Nephron (organoid): ENCODE measurements around the gene CD38.
"Not testable (repeated sequence)": the region's sequence is repeated elsewhere in the genome, so short reads cannot be mapped to it uniquely, and the experiment has no call there.

ENCODE experiments used
- H3K27ac Mint-ChIP-seq, 3 experiments: 2 replicates each; pipeline ENCODE4 v1.8.0; 2020; ENCODE audit warnings: mixed read lengths in 3 of 3, mild to moderate bottlenecking in 2 of 3, moderate library complexity in 1 of 3
- H3K27me3 Mint-ChIP-seq: 2 replicates; pipeline ENCODE4 v1.8.0; 2021; ENCODE audit warnings: low read depth, mild to moderate bottlenecking, moderate library complexity, mixed read lengths
- H3K36me3 Mint-ChIP-seq: 2 replicates; pipeline ENCODE4 v1.8.0; 2020; ENCODE audit warnings: low read depth, mixed read lengths
- H3K4me1 Mint-ChIP-seq: 2 replicates; pipeline ENCODE4 v1.8.0; 2020; ENCODE audit warnings: mixed read lengths
- H3K4me3 Mint-ChIP-seq, 3 experiments: 2 replicates each; pipeline ENCODE4 v1.8.0; 2020; ENCODE audit warnings: mild to moderate bottlenecking in 3 of 3, mixed read lengths in 3 of 3, moderate library complexity in 2 of 3
- H3K9me3 Mint-ChIP-seq: 2 replicates; pipeline ENCODE4 v1.8.0; 2020; ENCODE audit warnings: mixed read lengths
- TF ChIP-seq, protein P1 (sequence below), 3 experiments: fragments of 200-600 bp; sonication (generic); IDR thresholded peaks; one replicate each; pipeline ENCODE4 v1.5.0; 2021; ENCODE audit warnings: antibody characterized with exemption in 3 of 3; ENCODE audit not compliant: unreplicated experiment in 3 of 3

Gene CD38

DNA sequence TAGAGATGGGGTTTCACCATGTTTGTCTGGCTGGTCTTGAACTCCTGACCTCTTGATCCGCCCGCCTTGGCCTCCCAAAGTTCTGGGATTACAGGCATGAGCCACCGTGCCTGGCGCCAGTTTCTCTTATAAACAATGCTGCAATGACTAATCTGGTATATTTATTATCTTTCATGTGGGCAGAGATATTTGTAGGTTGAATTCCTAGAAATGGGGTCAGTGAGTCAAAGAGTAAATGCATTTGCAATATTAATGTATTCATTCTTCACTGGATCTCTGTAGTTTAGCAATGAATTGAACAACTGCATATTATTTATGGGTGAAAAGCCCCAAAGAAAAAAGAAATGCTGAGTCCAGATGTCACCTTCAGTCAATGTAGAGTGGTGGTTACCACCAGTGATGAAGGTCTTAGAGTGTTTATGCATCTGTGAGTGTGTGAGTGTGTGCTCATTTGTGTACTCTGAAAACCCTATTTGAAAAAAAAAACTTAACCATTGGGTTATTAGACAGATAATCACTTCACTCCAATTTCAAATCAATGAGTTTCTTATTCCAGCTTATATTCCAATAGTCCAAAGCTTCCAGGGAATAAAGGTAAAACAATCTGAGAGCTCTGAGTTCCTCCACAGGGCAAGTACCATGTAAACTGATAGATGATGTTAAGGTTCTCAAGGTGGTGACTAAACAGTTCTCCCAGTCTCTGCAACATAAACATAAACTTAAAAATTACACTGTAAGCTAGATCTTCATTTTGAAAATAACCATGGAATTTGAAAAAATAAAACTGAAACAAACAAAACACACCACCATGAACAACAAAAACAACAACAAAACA lies 22.6 kb upstream of the CD38 start:
- Mint-ChIP-seq H3K4me1 (peaks cover 6% of the 10 kb centered on the region), H3K4me3 (no peak overlapping the region), H3K36me3 (no peaks in the 10 kb centered on the region), H3K27me3 (peaks cover 4% of the 10 kb centered on the region), H3K27ac (no peak overlapping the region), H3K9me3 (no peaks in the 10 kb centered on the region)
- TF ChIP-seq, protein P1, sequence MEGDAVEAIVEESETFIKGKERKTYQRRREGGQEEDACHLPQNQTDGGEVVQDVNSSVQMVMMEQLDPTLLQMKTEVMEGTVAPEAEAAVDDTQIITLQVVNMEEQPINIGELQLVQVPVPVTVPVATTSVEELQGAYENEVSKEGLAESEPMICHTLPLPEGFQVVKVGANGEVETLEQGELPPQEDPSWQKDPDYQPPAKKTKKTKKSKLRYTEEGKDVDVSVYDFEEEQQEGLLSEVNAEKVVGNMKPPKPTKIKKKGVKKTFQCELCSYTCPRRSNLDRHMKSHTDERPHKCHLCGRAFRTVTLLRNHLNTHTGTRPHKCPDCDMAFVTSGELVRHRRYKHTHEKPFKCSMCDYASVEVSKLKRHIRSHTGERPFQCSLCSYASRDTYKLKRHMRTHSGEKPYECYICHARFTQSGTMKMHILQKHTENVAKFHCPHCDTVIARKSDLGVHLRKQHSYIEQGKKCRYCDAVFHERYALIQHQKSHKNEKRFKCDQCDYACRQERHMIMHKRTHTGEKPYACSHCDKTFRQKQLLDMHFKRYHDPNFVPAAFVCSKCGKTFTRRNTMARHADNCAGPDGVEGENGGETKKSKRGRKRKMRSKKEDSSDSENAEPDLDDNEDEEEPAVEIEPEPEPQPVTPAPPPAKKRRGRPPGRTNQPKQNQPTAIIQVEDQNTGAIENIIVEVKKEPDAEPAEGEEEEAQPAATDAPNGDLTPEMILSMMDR (IDR thresholded peaks at IDR 0.05; ENCODE audit: unreplicated experiment in 3 of 3), result no peak

DNA sequence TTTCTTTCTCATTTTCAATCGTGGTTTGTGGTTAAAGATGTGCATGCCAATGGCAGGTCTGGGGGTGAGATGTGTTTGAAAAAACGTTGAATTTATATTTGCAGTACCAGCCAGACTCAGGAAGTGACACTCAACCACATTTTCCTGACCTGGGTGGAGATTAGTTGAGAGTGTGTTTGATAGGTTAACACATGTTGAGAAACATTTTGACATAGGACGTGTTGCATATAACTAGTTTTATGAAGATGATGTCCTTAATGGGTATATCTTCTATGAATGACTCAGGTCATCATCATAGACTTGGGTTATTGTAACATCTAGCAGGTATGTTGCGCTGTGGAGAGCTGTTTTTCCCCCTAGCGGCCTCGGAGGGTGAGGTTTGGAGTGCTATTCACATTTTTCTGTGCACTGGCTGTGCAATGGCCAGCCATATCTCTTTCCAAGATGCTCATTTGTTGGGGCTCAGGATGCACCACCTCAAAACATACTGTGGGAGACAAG lies 21.7 kb upstream of the CD38 start:
- Mint-ChIP-seq H3K4me1 (peaks cover 6% of the 10 kb centered on the region), H3K27ac (no peak overlapping the region), H3K9me3 (no peaks in the 10 kb centered on the region), H3K4me3 (no peak overlapping the region), H3K36me3 (no peaks in the 10 kb centered on the region), H3K27me3 (peaks cover 4% of the 10 kb centered on the region)
- TF ChIP-seq, protein P1 (IDR thresholded peaks at IDR 0.05; ENCODE audit: unreplicated experiment in 3 of 3), result no peak

DNA sequence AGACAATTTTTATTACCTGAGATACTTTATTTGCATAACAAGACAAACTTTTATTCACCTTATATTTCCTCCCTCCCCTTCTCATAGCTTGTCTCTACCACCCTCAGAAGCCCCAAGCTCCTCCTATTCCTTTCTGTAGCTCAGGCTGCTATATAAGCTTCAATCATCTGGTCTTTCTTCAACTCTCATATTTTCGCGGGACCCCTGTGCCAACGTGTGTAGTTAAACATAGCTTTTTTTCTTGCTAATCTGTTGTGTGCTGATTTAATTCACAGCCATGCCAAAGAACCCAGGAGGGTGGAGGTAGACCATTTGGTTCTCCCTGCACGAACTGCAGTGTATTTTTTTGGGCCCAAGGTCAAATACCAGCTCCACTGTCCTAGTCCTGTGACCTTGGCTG lies 21.1 kb upstream of the CD38 start:
- Mint-ChIP-seq H3K27me3 (peaks cover 4% of the 10 kb centered on the region), H3K4me3 (no peak overlapping the region), H3K4me1 (peaks cover 6% of the 10 kb centered on the region), H3K27ac (no peak overlapping the region), H3K9me3 (no peaks in the 10 kb centered on the region), H3K36me3 (no peaks in the 10 kb centered on the region)
- TF ChIP-seq, protein P1 (IDR thresholded peaks at IDR 0.05; ENCODE audit: unreplicated experiment in 3 of 3), result no peak

DNA sequence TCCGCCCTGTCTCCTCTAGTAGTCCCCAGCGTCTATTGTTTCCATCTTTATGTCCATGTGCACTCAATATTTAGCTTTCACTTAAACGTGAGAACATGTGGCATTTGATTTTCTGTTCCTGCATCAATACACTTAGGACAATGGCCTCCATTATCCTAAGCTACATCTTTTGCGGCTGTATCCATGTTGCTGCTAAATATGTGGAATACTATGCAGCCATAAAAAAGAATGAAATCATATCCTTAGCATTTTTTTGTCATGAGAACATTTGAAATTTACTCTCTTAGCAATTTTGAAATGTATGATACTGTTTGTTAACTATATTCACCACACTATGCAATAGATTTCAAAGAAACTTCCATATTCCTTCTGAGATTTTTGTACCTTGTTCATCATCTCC lies 19.8 kb upstream of the CD38 start:
- peaks cover 6% of the 10 kb centered on the region for H3K4me1 Mint-ChIP-seq
- H3K4me3 Mint-ChIP-seq, result no peak overlapping the region
- TF ChIP-seq, protein P1 (IDR thresholded peaks at IDR 0.05; ENCODE audit: unreplicated experiment in 3 of 3), result no peak
- H3K27me3 Mint-ChIP-seq, result peaks cover 4% of the 10 kb centered on the region
- no peaks in the 10 kb centered on the region for H3K36me3 Mint-ChIP-seq
- H3K9me3 Mint-ChIP-seq, result no peaks in the 10 kb centered on the region
- no peak overlapping the region for H3K27ac Mint-ChIP-seq

DNA sequence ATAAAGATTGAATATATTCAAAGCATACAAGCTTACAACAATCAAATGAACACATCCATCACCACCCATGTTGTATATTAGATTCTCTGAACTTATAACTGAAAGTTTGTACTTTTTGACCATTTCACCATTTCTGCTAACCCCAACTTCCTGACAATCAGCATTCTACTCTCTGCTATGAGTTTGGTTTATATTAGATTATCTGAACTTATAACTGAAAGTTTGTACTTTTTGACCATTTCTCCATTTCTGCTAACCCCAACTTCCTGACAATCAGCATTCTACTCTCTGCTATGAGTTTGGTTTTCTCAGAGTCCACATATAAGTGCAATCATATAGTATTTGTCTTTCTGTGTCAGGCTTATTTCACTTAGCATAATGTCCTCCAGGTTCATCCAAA lies 15.7 kb upstream of the CD38 start:
- H3K4me1 Mint-ChIP-seq, H3K9me3 Mint-ChIP-seq, H3K4me3 Mint-ChIP-seq, H3K27ac Mint-ChIP-seq, H3K36me3 Mint-ChIP-seq, H3K27me3 Mint-ChIP-seq: not testable (repeated sequence)

DNA sequence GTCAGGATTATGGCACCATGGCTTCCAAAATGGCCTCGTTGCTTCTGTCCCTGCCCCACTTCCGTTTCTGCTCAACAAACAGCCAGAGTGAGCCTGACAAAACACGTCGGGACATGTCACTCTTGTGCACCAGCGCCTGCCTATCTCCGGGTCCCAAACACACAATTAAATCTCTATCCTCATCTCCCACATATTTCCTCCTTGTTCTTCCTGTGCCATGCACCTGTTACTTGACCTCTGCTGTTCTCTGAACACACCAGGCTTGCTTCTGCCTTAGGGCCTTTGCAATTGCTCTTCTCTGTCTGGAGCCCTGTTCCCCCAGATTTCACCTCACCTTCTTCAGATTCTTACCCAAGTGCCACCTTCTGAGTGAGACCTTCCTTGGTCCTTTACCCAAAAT lies 12.7 kb upstream of the CD38 start:
- H3K27ac Mint-ChIP-seq, result no peak overlapping the region
- no peaks in the 10 kb centered on the region for H3K9me3 Mint-ChIP-seq
- H3K4me1 Mint-ChIP-seq, result no peaks in the 10 kb centered on the region
- H3K27me3 Mint-ChIP-seq, result no peaks in the 10 kb centered on the region
- no peaks in the 10 kb centered on the region for H3K36me3 Mint-ChIP-seq
- TF ChIP-seq, protein P1 (IDR thresholded peaks at IDR 0.05; ENCODE audit: unreplicated experiment in 3 of 3), result no peak
- no peak overlapping the region for H3K4me3 Mint-ChIP-seq
